Daoy (cell line): ENCODE results near the gene VPS41. TPM values are rescaled to one million over a fixed set of nuclear protein-coding genes. Genes with fewer than 3 reads are reported as not detected.
"Not testable (repeated sequence)": the region's sequence is repeated elsewhere in the genome, so short reads cannot be mapped to it uniquely, and the experiment has no call there.

Experiments used
- DNase-seq: peaks from one replicate; pipeline ENCODE4 v3.0.0-alpha.2; 2015; ENCODE audit warnings: low read depth
- total RNA-seq: library from RNA; depleted of rRNA; stranded (reverse); fragments of >200 nt; shearing (Covaris generic); gene quantifications from 2 replicates; pipeline ENCODE4 v1.2.3, GENCODE V29; 2014

The VPS41 gene
- total RNA-seq, 1 experiment from 2014 or later, result 53.4 TPM

- no peak for DNase-seq
Measured at GRCh38 chr7:38855386-38855785, 53.6 kb downstream of the VPS41 start.

- DNase-seq, result not testable (repeated sequence)
Measured at GRCh38 chr7:38854947-38855346, 54.0 kb downstream of the VPS41 start.

DNA sequence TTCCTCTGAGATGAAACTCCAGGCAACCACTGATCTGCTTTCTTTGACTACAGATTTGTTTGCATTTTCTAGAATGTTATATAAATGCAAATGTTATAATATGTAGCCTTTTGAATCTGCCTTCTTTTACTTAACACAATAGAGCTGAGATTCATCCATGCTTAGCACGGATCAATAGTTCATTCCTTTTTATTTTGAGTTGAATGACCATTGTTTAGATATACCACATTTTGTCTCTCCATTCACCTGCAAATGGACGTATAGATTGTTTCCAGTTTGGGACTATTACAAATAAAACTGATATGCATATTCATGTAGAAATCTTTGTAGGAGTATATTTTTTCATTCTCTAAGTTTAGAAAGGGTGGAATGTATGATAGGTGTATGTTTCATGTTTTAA lies 57.7 kb downstream of the VPS41 start:
- DNase-seq, result no peak

DNA sequence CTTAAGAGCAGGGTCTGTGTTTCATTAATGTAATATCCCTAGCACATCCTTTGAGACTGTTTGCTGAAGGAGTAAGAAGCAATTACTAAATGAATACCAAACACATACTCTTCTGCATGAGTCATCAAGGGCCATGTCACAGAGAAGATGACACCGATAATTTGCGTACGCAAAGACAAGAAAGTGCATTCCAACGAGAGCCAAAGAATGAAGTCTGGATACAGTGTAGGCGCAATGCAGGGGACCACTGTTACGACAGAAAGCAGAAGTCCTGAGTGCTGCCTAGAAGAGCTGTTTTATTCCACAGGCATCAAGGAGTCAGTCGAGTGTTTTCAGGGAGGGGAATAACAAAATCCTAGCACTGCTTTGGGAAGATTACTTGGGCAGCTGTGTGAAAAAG lies 62.7 kb downstream of the VPS41 start:
- peak; percentile 23 for DNase-seq

DNA sequence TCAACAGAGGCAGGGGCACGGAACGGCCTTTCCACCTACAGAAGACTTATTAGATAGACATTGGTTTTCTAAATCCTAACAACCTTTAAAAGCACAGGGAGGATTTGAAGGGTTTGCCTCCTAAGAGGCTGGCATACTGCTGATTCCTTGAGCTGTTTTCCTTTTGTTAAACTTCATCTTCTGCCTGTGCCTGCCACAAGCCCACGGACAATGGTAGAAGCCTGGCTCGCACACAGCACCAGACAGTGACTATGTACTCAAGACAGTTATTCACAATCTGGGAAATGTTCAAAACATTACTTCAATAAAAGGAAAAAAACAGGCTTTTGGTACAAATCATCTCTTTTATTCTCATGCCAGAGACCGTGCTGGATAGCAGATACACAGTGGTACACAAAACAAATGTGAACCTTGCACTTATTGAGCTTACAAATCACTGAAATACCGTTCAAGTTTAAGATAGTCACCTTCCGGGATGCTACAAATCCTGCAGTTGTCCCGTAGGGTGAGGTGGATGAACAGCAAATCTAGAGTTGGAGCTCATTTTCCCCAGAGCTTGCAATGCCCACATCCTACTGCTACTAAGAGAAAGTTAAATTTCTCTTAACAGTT lies 63.9 kb downstream of the VPS41 start:
- no peak for DNase-seq

DNA sequence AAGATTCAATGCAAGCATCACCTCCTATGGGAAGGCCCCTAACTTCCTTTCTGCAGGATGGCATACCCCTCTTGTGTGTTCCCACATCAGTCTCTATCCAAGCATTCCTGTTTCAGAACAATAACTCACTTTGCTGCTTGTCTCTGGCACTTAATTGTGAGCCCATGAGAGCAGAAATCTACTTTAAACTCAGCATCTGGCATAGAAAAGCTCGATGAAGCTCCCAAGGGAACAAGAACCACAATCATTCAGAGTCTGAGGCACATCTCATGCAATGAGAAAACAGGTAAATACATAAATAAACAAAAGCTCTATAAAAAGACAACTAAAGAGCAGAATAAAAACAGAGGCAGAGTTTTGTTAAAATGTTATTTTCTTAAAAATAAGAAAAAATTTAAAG lies 66.2 kb downstream of the VPS41 start:
- DNase-seq, result no peak

GRCh38 chr7:38840736-38841460 lies 68.1 kb downstream of the VPS41 start:
- peak; percentile 14 for DNase-seq

DNA sequence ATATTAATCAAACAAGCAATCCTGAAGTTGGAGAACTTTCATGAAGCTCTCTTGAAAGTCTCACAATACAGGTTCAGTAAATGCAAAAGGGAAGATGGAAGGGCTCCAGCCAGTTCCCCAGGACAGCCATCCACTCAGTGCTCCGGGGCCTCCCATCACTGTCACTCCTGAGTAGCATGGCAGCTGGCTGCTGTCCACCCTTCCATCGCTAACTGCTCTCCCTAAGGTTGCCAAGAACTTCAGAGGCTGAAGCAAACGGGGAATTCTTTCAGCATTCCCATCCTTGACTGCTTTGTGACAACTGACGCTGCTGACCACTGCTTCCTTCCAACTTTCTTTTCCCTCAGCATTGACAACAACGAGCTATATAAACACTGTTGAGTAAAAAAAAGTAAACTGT lies 69.1 kb downstream of the VPS41 start:
- no peak for DNase-seq

DNA sequence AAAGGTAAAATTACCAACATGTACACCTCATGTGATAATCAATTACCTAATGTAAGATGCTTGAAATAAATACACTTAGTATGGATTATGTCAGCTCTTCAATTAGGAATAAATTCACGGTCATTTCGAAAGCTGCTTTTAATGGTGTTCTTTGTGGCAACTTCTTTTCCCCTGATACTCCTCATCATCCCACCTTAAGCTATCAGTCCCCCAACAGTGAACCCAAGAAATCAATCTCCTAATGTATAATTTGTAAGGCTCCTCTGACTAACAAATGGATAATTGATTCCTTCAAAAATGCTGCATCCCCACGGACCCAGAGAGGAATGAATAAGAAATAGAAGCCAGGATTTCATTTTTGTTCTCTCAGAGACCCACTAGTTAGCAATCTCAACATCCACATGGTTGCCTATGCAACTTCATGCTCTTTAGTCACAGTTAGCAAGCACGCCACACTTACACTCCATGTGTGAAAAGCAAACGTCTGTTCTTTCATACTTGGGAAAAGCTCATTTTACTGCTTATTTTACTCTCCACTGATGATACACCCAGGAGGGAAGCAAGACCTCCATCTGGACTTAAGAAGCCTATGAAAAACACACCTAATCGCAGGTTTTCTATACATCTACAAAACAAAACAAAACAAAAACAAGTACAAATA lies 70.1 kb downstream of the VPS41 start:
- no peak for DNase-seq

DNA sequence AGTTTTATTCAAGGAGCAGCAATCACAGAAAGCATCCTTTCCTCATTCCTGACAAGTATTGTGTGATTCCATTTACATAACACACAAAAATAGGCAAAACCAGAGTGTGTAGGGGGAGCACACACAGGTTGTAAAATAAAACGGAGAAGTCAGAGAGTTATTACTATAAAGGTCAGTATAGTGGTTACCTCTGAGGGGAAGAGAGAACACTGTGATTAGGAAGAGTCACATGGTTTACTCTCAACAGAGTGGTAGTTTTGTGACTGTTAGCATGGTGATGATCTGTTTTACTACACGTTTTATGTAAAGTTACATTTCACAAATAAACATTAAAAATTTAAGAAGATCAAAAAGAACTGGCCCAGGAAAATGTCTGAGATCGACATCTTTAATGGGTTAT lies 74.6 kb downstream of the VPS41 start:
- no peak for DNase-seq

DNA sequence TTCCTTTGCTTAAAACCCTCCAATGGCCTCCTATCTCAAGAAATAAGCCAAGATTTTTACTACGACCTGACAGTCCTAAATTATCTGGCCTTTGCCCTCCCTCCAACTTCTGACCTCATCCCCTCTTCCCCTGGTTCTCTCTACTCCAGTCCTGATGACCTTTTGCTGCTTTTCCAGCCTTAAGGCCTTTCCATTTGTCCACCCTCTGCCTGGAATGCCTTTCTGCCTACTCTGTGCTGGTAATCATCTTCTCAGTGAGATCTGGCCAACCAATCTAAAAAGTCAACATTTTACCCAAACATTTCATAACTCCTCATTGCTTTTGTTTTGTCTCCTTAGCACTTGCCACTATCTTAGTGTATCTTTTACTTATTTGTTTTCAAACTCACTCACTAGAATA lies 75.7 kb downstream of the VPS41 start:
- no peak for DNase-seq

- DNase-seq, result no peak
Measured at GRCh38 chr7:38831259-38831996, 77.6 kb downstream of the VPS41 start.

- no peak for DNase-seq
Measured at GRCh38 chr7:38830826-38831225, 78.2 kb downstream of the VPS41 start.

GRCh38 chr7:38829488-38830165 lies 79.4 kb downstream of the VPS41 start:
- DNase-seq, result no peak

- no peak for DNase-seq
Measured at GRCh38 chr7:38828026-38828425, 81.0 kb downstream of the VPS41 start.

GRCh38 chr7:38825721-38826440 lies 83.1 kb downstream of the VPS41 start:
- DNase-seq, result no peak

DNA sequence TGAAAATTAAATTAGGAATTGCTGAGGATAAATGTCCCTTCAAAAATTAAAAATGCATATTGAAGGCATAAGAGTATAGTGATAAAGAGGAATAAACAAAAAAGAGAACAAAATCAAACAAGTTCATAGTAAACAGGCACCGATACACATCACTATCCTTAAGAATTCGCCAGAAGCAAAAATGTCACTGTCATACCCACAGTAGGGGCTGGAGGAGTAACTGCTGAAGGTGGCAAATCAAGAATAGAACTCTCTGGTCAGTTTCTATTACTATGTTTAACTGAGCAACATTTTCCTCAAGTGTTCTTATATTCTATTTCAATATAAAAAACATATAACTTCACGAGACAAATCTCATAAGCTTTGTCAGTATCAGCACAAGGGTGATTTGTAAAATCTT lies 84.0 kb downstream of the VPS41 start:
- no peak for DNase-seq

- no peak for DNase-seq
Measured at GRCh38 chr7:38822549-38822948, 86.4 kb downstream of the VPS41 start.

DNA sequence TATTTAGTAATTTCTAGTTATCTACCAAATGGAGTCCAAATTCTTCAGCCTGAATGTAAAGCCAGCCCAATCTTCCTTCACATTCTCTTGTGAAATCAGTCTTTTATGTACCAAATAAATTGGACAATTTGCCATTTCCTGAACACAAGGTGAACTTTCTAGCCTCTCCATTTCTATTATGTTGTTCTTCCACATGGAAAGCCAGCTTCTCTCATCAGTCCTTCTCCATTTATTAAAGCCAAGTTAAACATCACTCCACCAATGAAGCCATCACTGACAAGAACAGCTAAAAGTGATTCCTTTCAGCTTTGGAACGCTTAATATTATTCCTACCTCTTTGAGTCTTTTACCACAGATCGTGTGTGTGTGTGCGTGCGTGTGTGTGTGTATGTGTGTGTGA lies 88.4 kb downstream of the VPS41 start:
- no peak for DNase-seq

- DNase-seq, result no peak
Measured at GRCh38 chr7:38819463-38819862, 89.5 kb downstream of the VPS41 start.

- no peak for DNase-seq
Measured at GRCh38 chr7:38817526-38817925, 91.5 kb downstream of the VPS41 start.
